Nucleus accumbens (tissue), 56 donors: Measurements from ENCODE around the gene BAHCC1.
"Not testable (repeated sequence)": the region's sequence is repeated elsewhere in the genome, so short reads cannot be mapped to it uniquely, and the experiment has no call there.

Experiments used
- DNase-seq, 56 donors: peaks; one replicate each; lab custom pipeline; 2025; lab: John Stamatoyannopoulos, UW

Gene BAHCC1

GRCh38 chr17:81394921-81395599, at the start of gene BAHCC1:
BAHCC1 (plus strand) TSS chr17:81395457; CDS start chr17:81399740, 4,283 bp downstream.
- DNase-seq, result peak; percentile 97 to 100 (median 100)

- DNase-seq, result peak; percentile 66 to 99 (median 96)
These were observed 49.0 kb upstream of the BAHCC1 start for GRCh38 chr17:81346090-81346907.

GRCh38 chr17:81346908-81347349, 48.3 kb upstream of the BAHCC1 start:
- DNase-seq, result no peak

- DNase-seq, result no peak
These were observed 47.8 kb upstream of the BAHCC1 start for GRCh38 chr17:81347437-81347836.

GRCh38 chr17:81348097-81349055, 46.9 kb upstream of the BAHCC1 start:
- no peak for DNase-seq

GRCh38 chr17:81349397-81350319, 45.6 kb upstream of the BAHCC1 start:
- no peak for DNase-seq

GRCh38 chr17:81350320-81350890, 44.9 kb upstream of the BAHCC1 start:
- no peak for DNase-seq

GRCh38 chr17:81351329-81352052, 43.8 kb upstream of the BAHCC1 start:
- not testable (repeated sequence) for DNase-seq

- DNase-seq, result not testable (repeated sequence)
These were observed 43.2 kb upstream of the BAHCC1 start for GRCh38 chr17:81352056-81352455.

- DNase-seq, result no peak
These were observed 40.9 kb upstream of the BAHCC1 start for GRCh38 chr17:81354252-81354953.

- no peak for DNase-seq
These were observed 40.3 kb upstream of the BAHCC1 start for GRCh38 chr17:81354954-81355347.

- no peak for DNase-seq
These were observed 36.0 kb upstream of the BAHCC1 start for GRCh38 chr17:81359218-81359617.

- not testable (repeated sequence) for DNase-seq
These were observed 33.3 kb upstream of the BAHCC1 start for GRCh38 chr17:81362001-81362400.

GRCh38 chr17:81364278-81365147, 30.7 kb upstream of the BAHCC1 start:
- DNase-seq, result no peak

GRCh38 chr17:81365148-81365600, 30.1 kb upstream of the BAHCC1 start:
- DNase-seq, result peak in 9 of 56 donors; percentile 29 to 46 (median 41)
